ENCODE results near the gene ZNF195.

The ZNF195 gene

DNA sequence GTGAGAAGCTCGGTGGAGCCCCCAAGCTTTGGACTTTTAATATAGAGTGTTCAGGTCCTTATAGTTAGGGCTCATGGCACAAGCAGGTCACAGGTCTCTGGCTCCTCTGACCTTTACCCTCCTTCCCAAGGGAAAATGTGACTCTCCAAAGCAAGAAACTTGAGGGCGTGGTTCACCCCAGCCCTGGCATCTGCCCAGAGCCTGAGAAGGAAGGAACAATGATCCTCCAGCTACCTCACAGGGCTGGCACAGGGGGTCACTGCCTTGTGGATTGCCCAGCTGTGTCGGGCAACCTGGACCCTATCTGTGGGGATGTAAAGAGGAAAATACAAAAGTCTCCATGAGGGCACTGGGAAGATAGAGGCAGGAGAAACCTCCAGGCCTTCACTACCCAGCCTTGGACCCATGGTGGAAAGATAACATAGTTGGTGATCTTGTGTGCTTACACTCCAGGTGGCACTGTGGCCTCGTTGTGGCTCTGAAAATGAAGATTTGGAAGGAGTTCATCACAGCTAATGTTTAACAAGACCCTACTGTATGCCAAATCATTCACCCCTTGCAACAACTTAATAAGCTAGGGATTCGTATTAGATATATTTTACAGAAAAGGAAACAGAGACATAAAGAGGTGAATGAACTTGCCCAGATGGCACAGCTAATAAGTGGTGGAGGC, 3.8 kb upstream of the ZNF195 start:
- no peak overlapping the region for H3K4me3 ChIP-seq (ENCODE audit: control insufficient read depth, low read depth, low read length)
- no peak for DNase-seq (ENCODE audit: low read depth)
- TF ChIP-seq, protein P1, sequence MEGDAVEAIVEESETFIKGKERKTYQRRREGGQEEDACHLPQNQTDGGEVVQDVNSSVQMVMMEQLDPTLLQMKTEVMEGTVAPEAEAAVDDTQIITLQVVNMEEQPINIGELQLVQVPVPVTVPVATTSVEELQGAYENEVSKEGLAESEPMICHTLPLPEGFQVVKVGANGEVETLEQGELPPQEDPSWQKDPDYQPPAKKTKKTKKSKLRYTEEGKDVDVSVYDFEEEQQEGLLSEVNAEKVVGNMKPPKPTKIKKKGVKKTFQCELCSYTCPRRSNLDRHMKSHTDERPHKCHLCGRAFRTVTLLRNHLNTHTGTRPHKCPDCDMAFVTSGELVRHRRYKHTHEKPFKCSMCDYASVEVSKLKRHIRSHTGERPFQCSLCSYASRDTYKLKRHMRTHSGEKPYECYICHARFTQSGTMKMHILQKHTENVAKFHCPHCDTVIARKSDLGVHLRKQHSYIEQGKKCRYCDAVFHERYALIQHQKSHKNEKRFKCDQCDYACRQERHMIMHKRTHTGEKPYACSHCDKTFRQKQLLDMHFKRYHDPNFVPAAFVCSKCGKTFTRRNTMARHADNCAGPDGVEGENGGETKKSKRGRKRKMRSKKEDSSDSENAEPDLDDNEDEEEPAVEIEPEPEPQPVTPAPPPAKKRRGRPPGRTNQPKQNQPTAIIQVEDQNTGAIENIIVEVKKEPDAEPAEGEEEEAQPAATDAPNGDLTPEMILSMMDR (conservative IDR thresholded peaks at IDR 0.05; ENCODE audit: control insufficient read depth, insufficient read depth, low read depth, low read length): no peak

DNA sequence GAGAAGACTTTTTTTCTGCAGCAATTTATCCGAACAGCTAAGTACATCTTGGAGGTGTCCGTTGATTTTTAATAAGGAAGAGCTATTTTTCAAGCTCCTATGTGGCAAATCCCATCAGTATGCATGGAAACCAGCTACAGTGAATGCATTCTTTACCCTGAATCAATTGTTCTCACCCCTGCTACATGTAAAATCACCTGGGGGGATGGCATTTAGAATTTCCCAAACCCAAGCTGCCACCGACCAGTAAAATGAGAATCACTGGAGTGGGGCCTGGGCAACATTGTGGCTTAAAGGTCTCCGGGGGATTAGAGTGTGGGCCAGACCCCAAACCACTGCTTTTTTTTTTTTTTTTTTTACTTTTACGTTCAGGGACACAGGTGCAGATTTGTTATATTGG, 2.8 kb upstream of the ZNF195 start:
- TF ChIP-seq, protein P1 (conservative IDR thresholded peaks at IDR 0.05; ENCODE audit: control insufficient read depth, insufficient read depth, low read depth, low read length): no peak
- DNase-seq (ENCODE audit: low read depth): no peak
- peak overlapping the region; percentile 57 for H3K4me3 ChIP-seq (ENCODE audit: control insufficient read depth, low read depth, low read length)

DNA sequence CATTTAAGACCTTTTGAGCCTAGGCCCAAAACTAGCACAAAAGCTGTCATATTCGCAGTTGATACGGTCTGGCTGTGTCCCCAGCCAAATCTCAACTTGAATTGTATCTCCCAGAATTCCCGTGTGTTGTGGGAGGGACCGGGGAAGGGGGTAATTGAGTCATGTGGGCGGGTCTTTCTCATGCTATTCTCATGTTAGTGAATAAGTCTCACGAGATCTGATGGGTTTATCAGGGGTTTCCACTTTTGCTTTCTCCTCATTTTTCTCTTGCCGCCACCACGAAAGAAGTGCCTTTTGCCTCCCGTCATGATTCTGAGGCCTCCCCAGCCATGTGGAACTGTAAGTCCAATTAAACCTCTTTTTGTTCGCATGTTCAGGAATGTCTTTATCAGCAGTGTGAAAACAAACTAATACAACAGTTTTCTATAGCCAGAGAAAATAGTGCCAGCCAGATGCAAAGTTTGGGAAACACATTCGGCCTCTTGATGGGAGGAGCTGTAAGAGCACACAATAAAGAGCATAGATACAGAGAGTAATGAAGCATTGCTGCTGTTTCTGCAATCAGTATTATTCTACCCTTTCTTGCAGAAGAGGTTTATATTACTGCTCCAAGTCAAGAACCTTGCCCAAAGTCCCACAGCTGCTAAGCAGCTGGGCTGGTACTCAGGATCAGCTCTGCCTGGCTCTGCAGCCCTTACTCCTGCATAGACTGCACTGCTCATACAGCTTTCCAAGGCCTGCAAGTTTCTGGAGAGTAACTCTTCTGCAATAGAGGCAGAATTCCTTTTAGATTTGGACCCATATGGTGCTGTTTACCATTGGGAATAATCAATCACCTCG, 2.0 kb upstream of the ZNF195 start:
- peak; percentile 55 for DNase-seq (ENCODE audit: low read depth)
- TF ChIP-seq, protein P1 (conservative IDR thresholded peaks at IDR 0.05; ENCODE audit: control insufficient read depth, insufficient read depth, low read depth, low read length): no peak
- H3K4me3 ChIP-seq (ENCODE audit: control insufficient read depth, low read depth, low read length): peak overlapping the region; percentile 57

DNA sequence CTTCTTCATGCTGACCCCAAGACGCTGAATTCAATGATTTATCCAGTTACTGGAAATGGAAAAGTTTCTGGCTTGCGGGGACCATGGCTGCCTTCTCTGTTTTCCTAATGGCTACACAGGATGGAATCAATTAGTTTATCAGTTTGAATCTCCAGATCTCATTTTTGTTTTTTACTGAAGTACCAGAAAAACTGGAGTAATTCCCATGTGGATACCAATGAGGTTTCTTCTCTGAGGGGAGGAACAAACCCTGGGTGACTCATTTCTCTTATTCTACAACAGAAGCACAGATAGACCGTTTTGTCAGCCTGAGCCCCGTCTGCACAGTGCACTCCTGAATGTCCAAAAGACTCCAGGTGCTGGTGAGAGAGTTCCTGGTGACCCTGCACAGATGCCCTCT, 3.4 kb downstream of the ZNF195 start:
- DNase-seq (ENCODE audit: low read depth): peak; percentile 85
- TF ChIP-seq, protein P1 (conservative IDR thresholded peaks at IDR 0.05; ENCODE audit: control insufficient read depth, insufficient read depth, low read depth, low read length): no peak
- H3K4me3 ChIP-seq (ENCODE audit: control insufficient read depth, low read depth, low read length): no peak overlapping the region

DNA sequence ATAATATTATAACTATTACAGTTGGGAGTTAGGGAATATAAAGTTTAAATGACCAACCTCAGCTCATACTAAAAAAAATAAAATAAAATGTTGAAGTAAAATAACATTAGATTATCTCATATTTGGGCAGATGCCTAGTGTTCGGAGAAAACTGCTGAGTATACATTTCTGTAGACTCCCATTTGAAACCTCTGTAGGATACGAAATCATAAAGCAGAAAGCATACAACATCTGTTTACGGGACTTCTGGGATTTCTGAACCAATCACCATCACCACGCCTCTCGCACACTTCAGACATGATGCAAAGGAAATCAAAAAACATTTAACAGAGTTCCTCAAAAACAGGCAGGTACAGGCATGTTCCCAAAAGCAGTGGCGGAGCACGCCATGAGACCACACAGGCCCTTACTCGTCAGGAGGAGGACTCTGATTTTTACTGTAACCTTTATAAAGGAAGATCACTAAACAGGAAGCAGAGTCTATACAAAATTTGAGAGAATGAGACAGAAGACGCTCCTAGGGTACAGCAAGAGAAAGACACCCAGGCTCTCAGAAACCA, 8.6 kb downstream of the ZNF195 start:
- TF ChIP-seq, protein P1 (conservative IDR thresholded peaks at IDR 0.05; ENCODE audit: control insufficient read depth, insufficient read depth, low read depth, low read length): no peak
- no peak for DNase-seq (ENCODE audit: low read depth)
- H3K4me3 ChIP-seq (ENCODE audit: control insufficient read depth, low read depth, low read length): no peak overlapping the region

DNA sequence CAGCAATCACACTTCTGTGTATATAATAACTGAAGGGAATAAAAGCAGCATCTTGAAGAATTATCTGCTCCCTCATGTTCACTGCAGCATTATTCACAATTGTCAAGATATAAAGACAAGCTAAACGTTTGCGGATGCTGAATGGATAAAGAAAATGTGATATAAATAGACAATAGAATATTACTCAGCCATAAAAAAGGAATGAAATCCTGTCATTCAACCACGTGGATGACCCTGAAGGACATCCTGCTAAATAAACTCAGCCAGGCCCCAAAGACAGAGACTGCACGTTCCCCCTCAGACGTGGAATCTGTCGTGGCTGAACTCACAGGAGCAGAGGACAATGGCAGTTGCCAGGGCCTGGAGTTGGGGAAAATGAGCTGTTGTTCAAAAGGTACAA, 9.6 kb downstream of the ZNF195 start:
- no peak overlapping the region for H3K4me3 ChIP-seq (ENCODE audit: control insufficient read depth, low read depth, low read length)
- no peak for DNase-seq (ENCODE audit: low read depth)
- TF ChIP-seq, protein P1 (conservative IDR thresholded peaks at IDR 0.05; ENCODE audit: control insufficient read depth, insufficient read depth, low read depth, low read length): no peak

Measured in fibroblast of mammary gland (primary cell).